GM12878 (cell line): ENCODE results near the gene PLEKHN1. TPM values are rescaled to one million over a fixed set of nuclear protein-coding genes. Genes with fewer than 3 reads are reported as not detected.

Experiments
- BHLHE40 ChIP-seq, 2 experiments: fragments of 450-650 bp in 1 of 2; IDR thresholded peaks; 2 replicates each; pipeline ENCODE4 v1.6.1; 2011 to 2017; ENCODE audit warnings: low read depth in 2 of 2, borderline replicate concordance in 1 of 2, improper control_type of control experiment in 1 of 2, low read length in 1 of 2, mild to moderate bottlenecking in 1 of 2
- CBFB ChIP-seq: IDR thresholded peaks from 2 replicates; pipeline ENCODE4 v1.6.1; 2016; ENCODE audit warnings: antibody characterized with exemption, low read depth
- FOXK2 ChIP-seq: fragments of 450-650 bp; IDR thresholded peaks from 2 replicates; pipeline ENCODE4 v1.6.1; 2017; ENCODE audit warnings: mild to moderate bottlenecking, moderate library complexity
- HDAC2 ChIP-seq: fragments of 200-600 bp; sonication (generic); IDR thresholded peaks from 2 replicates; pipeline ENCODE4 v1.6.1; 2017
- JUNB ChIP-seq: IDR thresholded peaks from 2 replicates; pipeline ENCODE4 v1.6.1; 2016; ENCODE audit warnings: antibody characterized with exemption, mild to moderate bottlenecking
- MYC ChIP-seq: IDR thresholded peaks from 2 replicates; pipeline ENCODE4 v1.6.1; 2011; ENCODE audit warnings: mild to moderate bottlenecking, low read length, moderate library complexity, inconsistent platforms; ENCODE audit not compliant: insufficient read depth, insufficient replicate concordance, insufficient read length, severe bottlenecking
- NR2C2 ChIP-seq: IDR thresholded peaks from 2 replicates; pipeline ENCODE4 v1.6.1; 2011; ENCODE audit warnings: borderline replicate concordance, low read depth; ENCODE audit not compliant: control insufficient read depth, insufficient read length
- PAX8 ChIP-seq: fragments of 450-650 bp; IDR thresholded peaks from 2 replicates; pipeline ENCODE4 v1.6.1; 2017; ENCODE audit warnings: mild to moderate bottlenecking, moderate library complexity
- RAD51 ChIP-seq: fragments of 450-650 bp; IDR thresholded peaks from 2 replicates; pipeline ENCODE4 v1.6.1; 2016; ENCODE audit warnings: moderate library complexity, mild to moderate bottlenecking, inconsistent platforms
- SMAD1 ChIP-seq: fragments of 450-650 bp; IDR thresholded peaks from 2 replicates; pipeline ENCODE4 v1.6.1; 2018; ENCODE audit warnings: mild to moderate bottlenecking, low read depth; ENCODE audit not compliant: partially characterized antibody
- SMARCA5 ChIP-seq: fragments of 450-650 bp; IDR thresholded peaks from 2 replicates; pipeline ENCODE4 v1.6.1; 2017; ENCODE audit warnings: mild to moderate bottlenecking
- SREBF1 ChIP-seq: IDR thresholded peaks from 2 replicates; pipeline ENCODE4 v1.6.1; 2012; ENCODE audit warnings: mild to moderate bottlenecking, low read length
- SRF ChIP-seq, 2 experiments: IDR thresholded peaks; 2 replicates each; pipeline ENCODE4 v1.6.1; 2011; ENCODE audit warnings: low read depth in 2 of 2, low read length in 2 of 2, mild to moderate bottlenecking in 1 of 2, moderate library complexity in 1 of 2
- SUZ12 ChIP-seq: fragments of 200-600 bp; sonication (generic); IDR thresholded peaks from one replicate; pipeline ENCODE4 v1.6.1; 2018; ENCODE audit warnings: antibody characterized with exemption, mild to moderate bottlenecking; ENCODE audit not compliant: unreplicated experiment
- WRNIP1 ChIP-seq: IDR thresholded peaks from 2 replicates; pipeline ENCODE4 v1.6.1; 2011; ENCODE audit warnings: low read depth, low read length, improper control_type of control experiment, borderline replicate concordance
- ZBTB4 ChIP-seq: fragments of 450-650 bp; formaldehyde crosslinking; IDR thresholded peaks from 2 replicates; pipeline ENCODE4 v1.4.0; 2022; ENCODE audit warnings: mild to moderate bottlenecking, moderate library complexity
- ZNF622 ChIP-seq: fragments of 450-650 bp; IDR thresholded peaks from 2 replicates; pipeline ENCODE4 v1.6.1; 2017; ENCODE audit warnings: mild to moderate bottlenecking, inconsistent platforms
- polyA plus RNA-seq, 11 experiments: library from polyadenylated mRNA; depleted of rRNA in 4 of 11; unstranded in 6 of 11; stranded (reverse) in 5 of 11; fragments of >200 nt; fragmentation: Nextera tagmentation in 4 of 11; fragmentation: Illumina TruSeq in 1 of 11; extraction: Ambion mirVana in 4 of 11; extraction: Trizol in 1 of 11; gene quantifications; 1 replicate in 1 of 11; 2 replicates in 10 of 11; pipeline versions ENCODE4 v1.2.1 to v1.2.3, GENCODE V29; 2011 to 2016; ENCODE audit warnings: inconsistent platforms in 2 of 11, missing spikeins in 2 of 11, low read depth in 1 of 11
- total RNA-seq, 4 experiments: library from RNA; depleted of rRNA in 3 of 4; stranded (reverse); fragments of >200 nt in 3 of 4; fragmentation: Illumina TruSeq in 1 of 4; extraction: Trizol in 1 of 4; gene quantifications; 2 replicates each; pipeline versions ENCODE4 v1.2.1 to v1.2.3, GENCODE V29; 2013 to 2021
- TF ChIP-seq, protein P1 (sequence below): fragments of 450-650 bp; IDR thresholded peaks from 2 replicates; pipeline ENCODE4 v1.6.1; 2017; ENCODE audit warnings: mild to moderate bottlenecking, low read depth, inconsistent platforms; ENCODE audit not compliant: poor library complexity, severe bottlenecking
- TF ChIP-seq, protein P2 (sequence below): IDR thresholded peaks from 2 replicates; pipeline ENCODE4 v1.6.1; 2011; ENCODE audit warnings: low read depth, mild to moderate bottlenecking, low read length, moderate library complexity, borderline replicate concordance; ENCODE audit errors: extremely low read depth
- TF ChIP-seq, protein P3 (sequence below): fragments of 450-650 bp; IDR thresholded peaks from 2 replicates; pipeline ENCODE4 v1.6.1; 2018; ENCODE audit warnings: borderline replicate concordance, mild to moderate bottlenecking; ENCODE audit not compliant: partially characterized antibody

The PLEKHN1 gene
- total and polyA plus RNA-seq, 10 of the 15 experiments (the other 5 are each of a cell fraction or from before 2014, with no cell fraction given), result 0.04 to 0.26 (median 0.18) TPM; not detected in 6

DNA sequence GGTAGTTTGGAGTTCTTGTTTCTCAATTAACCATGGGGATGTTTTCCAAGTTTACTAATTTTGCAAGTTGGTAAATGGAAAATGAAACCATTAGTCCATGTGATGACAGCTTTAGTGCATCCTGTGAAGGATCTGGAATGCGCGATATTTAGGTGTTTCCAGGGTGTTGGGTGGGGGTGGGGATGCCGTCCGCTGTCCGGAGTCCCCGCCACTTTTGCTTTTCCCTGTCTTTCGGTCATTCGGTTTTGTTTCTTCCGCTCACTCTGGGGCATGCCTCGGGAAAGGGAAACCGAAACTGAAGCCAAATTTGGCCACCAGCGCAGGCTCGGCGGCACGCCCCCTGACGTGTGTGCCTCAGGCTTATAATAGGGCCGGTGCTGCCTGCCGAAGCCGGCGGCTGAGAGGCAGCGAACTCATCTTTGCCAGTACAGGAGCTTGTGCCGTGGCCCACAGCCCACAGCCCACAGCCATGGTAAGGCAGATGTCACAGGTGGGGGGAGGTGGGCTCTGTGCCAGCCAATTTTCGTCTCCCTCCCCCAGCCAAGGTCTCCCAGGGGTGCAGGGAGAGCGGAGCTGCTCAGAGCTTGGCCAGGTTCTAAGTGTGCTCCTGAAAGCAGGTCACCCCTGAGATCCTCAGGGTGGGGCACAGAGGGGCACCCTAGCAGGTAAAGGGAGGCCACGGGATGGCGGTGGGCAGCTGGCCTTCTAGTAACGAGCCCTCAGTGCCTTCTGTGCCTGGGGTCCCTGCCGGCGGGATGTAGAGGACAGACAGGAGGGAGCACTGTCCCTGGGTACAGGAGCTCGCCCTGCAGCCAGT lies 47.0 kb downstream of the PLEKHN1 start, which contains the start of gene ISG15 (continued):
- peak; percentile 72 to 89 for TF ChIP-seq SRF (IDR thresholded peaks at IDR 0.05; ENCODE audit: low read depth in 2 of 2, low read length in 2 of 2)
- TF ChIP-seq, protein P1, sequence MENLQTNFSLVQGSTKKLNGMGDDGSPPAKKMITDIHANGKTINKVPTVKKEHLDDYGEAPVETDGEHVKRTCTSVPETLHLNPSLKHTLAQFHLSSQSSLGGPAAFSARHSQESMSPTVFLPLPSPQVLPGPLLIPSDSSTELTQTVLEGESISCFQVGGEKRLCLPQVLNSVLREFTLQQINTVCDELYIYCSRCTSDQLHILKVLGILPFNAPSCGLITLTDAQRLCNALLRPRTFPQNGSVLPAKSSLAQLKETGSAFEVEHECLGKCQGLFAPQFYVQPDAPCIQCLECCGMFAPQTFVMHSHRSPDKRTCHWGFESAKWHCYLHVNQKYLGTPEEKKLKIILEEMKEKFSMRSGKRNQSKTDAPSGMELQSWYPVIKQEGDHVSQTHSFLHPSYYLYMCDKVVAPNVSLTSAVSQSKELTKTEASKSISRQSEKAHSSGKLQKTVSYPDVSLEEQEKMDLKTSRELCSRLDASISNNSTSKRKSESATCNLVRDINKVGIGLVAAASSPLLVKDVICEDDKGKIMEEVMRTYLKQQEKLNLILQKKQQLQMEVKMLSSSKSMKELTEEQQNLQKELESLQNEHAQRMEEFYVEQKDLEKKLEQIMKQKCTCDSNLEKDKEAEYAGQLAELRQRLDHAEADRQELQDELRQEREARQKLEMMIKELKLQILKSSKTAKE, result peak; percentile 53
- TF ChIP-seq SMAD1, result peak; percentile 47
- TF ChIP-seq, protein P2, sequence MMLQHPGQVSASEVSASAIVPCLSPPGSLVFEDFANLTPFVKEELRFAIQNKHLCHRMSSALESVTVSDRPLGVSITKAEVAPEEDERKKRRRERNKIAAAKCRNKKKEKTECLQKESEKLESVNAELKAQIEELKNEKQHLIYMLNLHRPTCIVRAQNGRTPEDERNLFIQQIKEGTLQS, result no peak
- TF ChIP-seq MYC, result no peak
- peak; percentile 83 to 92; a peak in 3 of 4 replicates for TF ChIP-seq BHLHE40 (IDR thresholded peaks at IDR 0.05; ENCODE audit: borderline replicate concordance in 1 of 2, low read depth in 2 of 2, low read length in 1 of 2)
- TF ChIP-seq HDAC2, result no peak
- TF ChIP-seq PAX8, result no peak
- no peak for TF ChIP-seq SUZ12
- no peak; the same call in 1 of the 2 replicates for TF ChIP-seq SMARCA5
- no peak for TF ChIP-seq ZBTB4 (CRISPR knock-in tag)
- peak; percentile 70 for TF ChIP-seq FOXK2
- TF ChIP-seq SREBF1, result no peak
- no peak for TF ChIP-seq WRNIP1
- TF ChIP-seq CBFB, result 0 out of 2 replicates have a peak, but pooled peaks have one; percentile 26
- TF ChIP-seq, protein P3, sequence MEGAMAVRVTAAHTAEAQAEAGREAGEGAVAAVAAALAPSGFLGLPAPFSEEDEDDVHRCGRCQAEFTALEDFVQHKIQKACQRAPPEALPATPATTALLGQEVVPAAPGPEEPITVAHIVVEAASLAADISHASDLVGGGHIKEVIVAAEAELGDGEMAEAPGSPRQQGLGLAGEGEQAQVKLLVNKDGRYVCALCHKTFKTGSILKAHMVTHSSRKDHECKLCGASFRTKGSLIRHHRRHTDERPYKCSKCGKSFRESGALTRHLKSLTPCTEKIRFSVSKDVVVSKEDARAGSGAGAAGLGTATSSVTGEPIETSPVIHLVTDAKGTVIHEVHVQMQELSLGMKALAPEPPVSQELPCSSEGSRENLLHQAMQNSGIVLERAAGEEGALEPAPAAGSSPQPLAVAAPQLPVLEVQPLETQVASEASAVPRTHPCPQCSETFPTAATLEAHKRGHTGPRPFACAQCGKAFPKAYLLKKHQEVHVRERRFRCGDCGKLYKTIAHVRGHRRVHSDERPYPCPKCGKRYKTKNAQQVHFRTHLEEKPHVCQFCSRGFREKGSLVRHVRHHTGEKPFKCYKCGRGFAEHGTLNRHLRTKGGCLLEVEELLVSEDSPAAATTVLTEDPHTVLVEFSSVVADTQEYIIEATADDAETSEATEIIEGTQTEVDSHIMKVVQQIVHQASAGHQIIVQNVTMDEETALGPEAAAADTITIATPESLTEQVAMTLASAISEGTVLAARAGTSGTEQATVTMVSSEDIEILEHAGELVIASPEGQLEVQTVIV, result no peak
- peak; percentile 59 for TF ChIP-seq RAD51
- peak; percentile 37 for TF ChIP-seq JUNB
- TF ChIP-seq ZNF622, result no peak
- no peak for TF ChIP-seq NR2C2
